Neural crest cell (in vitro differentiated cells): ENCODE results near the gene FASN. TPM values are rescaled to one million over a fixed set of nuclear protein-coding genes. Genes with fewer than 3 reads are reported as not detected.
"Not testable (repeated sequence)": the region's sequence is repeated elsewhere in the genome, so short reads cannot be mapped to it uniquely, and the experiment has no call there.

Experiments used
- DNase-seq: peaks from one replicate; pipeline ENCODE4 v3.0.0; 2021; ENCODE audit warnings: low read depth, mixed read lengths, low spot score
- H3K27ac Mint-ChIP-seq: one replicate; pipeline ENCODE4 v1.8.0; 2021; ENCODE audit warnings: mild to moderate bottlenecking, mixed read lengths; ENCODE audit not compliant: unreplicated experiment
- H3K27me3 Mint-ChIP-seq: 2 replicates; pipeline ENCODE4 v1.8.0; 2021; ENCODE audit warnings: low read depth, mild to moderate bottlenecking, mixed read lengths
- H3K36me3 Mint-ChIP-seq: 2 replicates; pipeline ENCODE4 v1.8.0; 2021; ENCODE audit warnings: low read depth, mild to moderate bottlenecking, mixed read lengths
- H3K4me1 Mint-ChIP-seq: 2 replicates; pipeline ENCODE4 v1.8.0; 2021; ENCODE audit warnings: mixed read lengths
- H3K4me3 Mint-ChIP-seq: one replicate; pipeline ENCODE4 v1.8.0; 2021; ENCODE audit warnings: mild to moderate bottlenecking, mixed read lengths
- H3K9me3 Mint-ChIP-seq: 2 replicates; pipeline ENCODE4 v1.8.0; 2021; ENCODE audit warnings: mixed read lengths
- CTCF ChIP-seq: fragments of 200-600 bp; sonication (generic); conservative IDR thresholded peaks from 2 replicates; pipeline ENCODE4 v1.5.0; 2021; ENCODE audit warnings: antibody characterized with exemption, mild to moderate bottlenecking
- long read RNA-seq: library from polyadenylated mRNA; unstranded; transcript quantifications from one replicate; pipeline ENCODE4 v2.0.0, GENCODE V29; 2020
- total RNA-seq: library from RNA; stranded (reverse); gene quantifications from 2 replicates; pipeline ENCODE4 v1.2.1, GENCODE V29; 2021

Gene FASN
- total RNA-seq = 816 and 839 TPM in 2 replicates
- long read RNA-seq, partial matches to known transcripts = 0 of 2 reads
- long read RNA-seq, other reads (novel, unspliced or antisense) = 2 of 2 reads

DNA sequence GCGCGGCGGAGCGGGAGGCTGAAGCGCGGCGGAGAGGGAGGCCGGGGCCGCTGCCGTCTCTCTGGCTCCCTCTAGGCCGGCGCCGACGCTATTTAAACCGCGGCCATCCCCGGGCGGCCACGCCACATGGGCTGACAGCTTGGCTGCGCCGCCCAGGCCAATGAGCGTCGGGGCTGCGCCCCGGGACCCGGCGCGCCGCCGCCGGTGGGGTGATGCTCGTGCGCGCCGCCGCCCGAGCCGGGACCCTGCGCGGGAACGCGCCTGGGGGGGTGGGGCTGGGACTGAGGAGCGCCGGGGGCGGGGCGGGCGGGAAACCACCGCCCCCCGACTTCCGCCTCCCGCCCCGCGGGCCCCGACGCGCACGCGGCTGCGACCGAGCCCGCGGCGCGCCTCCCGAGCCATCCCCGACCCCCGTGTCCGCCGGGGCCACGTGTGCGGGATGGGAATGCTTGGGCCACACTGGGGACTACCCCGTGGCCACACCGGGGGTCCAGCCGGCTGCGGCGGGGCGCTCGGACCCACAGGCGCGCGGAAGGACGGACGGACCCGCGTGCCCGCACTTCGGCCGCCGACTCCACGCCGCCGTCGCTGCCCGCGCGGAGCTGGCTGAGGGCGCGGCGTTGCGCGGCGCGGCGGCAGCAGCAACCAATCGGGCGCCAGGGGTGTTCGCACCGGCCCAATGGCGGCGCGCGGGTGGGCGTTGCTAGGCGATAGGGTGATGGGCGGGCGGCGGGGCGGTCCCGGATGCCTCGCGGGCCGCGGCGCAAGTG lies at the start of gene FASN:
FASN (minus strand) TSS at position 68 of the 770 bp plus-strand sequence. CDS start 1,791 bp downstream, outside the sequence.
- TF ChIP-seq CTCF = peak; percentile 57
- H3K4me1 Mint-ChIP-seq = peaks cover 23% of the 10 kb centered on the region
- H3K4me3 Mint-ChIP-seq = peak within 1 kb of the TSS; percentile 88
- no peaks in the 10 kb centered on the region for H3K27me3 Mint-ChIP-seq
- H3K9me3 Mint-ChIP-seq = no peaks in the 10 kb centered on the region
- peak; percentile 89 for DNase-seq
- H3K36me3 Mint-ChIP-seq = no peaks in the 10 kb centered on the region
- H3K27ac Mint-ChIP-seq = no peak within 1 kb of the TSS

DNA sequence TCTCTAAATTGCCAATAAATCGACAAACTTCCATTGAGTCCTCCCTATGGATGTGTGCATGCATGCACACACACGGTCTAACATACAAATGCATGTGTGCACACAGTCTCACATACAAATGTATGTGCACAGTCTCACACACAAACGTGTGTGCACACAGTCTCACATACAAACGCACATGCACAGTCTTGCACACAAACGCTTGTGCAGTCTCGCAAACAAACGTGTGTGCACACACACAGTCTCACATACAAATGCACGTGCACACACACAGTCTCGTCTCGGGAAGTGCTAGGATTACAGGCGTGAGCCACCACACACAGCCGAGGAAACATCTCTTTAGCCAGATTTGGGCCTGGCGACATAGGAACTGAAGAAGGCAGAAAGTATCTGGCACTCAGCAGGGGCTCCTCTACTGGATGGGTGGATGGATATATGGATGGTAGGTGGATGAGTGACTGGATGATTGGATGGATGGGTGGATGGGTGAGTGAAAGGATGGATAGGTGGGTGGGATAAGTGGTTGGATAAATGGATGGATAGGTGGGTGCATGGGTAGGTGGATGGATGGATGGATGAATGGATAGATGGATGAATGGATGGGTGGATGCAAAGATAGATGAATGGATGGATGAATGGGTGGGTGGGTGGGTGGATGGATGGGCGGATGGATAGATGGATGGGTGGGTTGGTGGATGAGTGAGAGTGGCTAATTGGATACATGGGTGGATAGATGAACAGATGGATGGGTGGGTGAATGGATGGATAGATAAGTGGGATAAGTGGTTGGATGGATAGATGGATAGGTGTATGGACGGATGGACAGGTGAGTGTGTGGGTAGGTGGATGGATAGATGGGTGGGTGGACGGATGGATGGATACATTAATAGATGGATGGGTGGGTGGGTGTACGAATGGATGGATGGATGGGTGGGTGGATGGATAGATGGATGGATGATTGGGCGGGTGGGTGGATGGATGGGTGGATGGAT lies 48.9 kb upstream of the FASN start:
- Mint-ChIP-seq H3K9me3 (peaks cover 5% of the 10 kb centered on the region), H3K27me3 (no peaks in the 10 kb centered on the region), H3K4me3 (no peak overlapping the region), H3K4me1 (peaks cover under 1% of the 10 kb centered on the region), H3K36me3 (peaks cover 9% of the 10 kb centered on the region), H3K27ac (no peak overlapping the region)
- no peak for DNase-seq
- TF ChIP-seq CTCF = no peak

DNA sequence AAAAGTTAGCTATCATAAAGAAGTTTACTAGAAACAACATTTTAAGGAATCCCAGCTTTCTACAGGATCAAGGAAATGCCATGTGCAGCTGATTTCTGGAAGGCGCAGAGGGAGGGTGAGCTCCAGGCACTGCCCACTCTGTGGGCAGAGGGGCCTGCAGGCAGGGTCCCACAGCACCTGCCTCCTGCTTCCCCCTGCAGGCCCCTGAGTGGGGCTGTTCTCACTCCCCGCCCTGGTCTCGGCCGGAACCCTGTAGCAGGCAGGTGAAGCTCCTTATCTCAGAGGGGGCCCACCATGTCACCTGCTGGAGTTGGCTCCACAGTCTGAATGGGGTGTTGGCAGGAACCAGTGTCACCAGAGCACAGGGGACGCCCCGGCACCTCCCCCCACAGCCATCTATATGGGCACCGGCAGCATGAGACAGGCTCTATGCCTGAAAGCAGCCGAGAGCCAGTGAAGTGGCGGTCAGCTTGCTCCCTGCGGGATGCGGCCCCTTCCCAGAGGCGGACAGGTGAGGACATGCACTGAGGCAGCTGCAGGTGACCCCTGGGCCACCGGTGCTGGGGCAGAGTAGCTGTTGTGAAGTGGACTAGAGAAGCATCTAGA lies 47.6 kb upstream of the FASN start:
- no peak overlapping the region for H3K27ac Mint-ChIP-seq
- no peak for TF ChIP-seq CTCF
- peaks cover 5% of the 10 kb centered on the region for H3K9me3 Mint-ChIP-seq
- H3K4me3 Mint-ChIP-seq = no peak overlapping the region
- peaks cover 9% of the 10 kb centered on the region for H3K36me3 Mint-ChIP-seq
- DNase-seq = no peak
- H3K4me1 Mint-ChIP-seq = peaks cover 5% of the 10 kb centered on the region
- H3K27me3 Mint-ChIP-seq = no peaks in the 10 kb centered on the region

GRCh38 chr17:82143333-82143732 lies 45.3 kb upstream of the FASN start:
- TF ChIP-seq CTCF = no peak
- Mint-ChIP-seq H3K27me3 (no peaks in the 10 kb centered on the region), H3K9me3 (peaks cover 5% of the 10 kb centered on the region), H3K4me3 (no peak overlapping the region), H3K36me3 (peaks cover 9% of the 10 kb centered on the region), H3K4me1 (peaks cover 5% of the 10 kb centered on the region), H3K27ac (no peak overlapping the region)
- no peak for DNase-seq

- H3K36me3 Mint-ChIP-seq, H3K9me3 Mint-ChIP-seq, H3K4me1 Mint-ChIP-seq, H3K4me3 Mint-ChIP-seq, H3K27me3 Mint-ChIP-seq, DNase-seq, H3K27ac Mint-ChIP-seq: not testable (repeated sequence)
Measured at GRCh38 chr17:82139961-82140360, 41.9 kb upstream of the FASN start.
